MCF 10A (cell line): ENCODE data around the gene ZNF423. TPM values are rescaled to one million over a fixed set of nuclear protein-coding genes. Genes with fewer than 3 reads are reported as not detected.

Experiments used
- BruUV-seq: library from RNA; stranded (reverse); fragments of 400-500 nt; replicated peaks from 2 replicates; lab custom pipeline; 2021; lab: Mats Ljungman, UMichigan
- CTCF ChIA-PET: fragments of 300-600 bp; sonication (Branson Sonifier 250); formaldehyde crosslinking; extraction: SDS; loops from one replicate; lab custom pipeline; 2021; ENCODE audit warnings: antibody characterized with exemption, inconsistent platforms; lab: Yijun Ruan, JAX
- POLR2A ChIA-PET: fragments of 300-600, 350-650 bp; sonication (Branson Sonifier 250); formaldehyde crosslinking; extraction: SDS; loops from one replicate; lab custom pipeline; 2020; ENCODE audit warnings: antibody characterized with exemption, inconsistent platforms; lab: Yijun Ruan, JAX
- DNase-seq: peaks from one replicate; pipeline ENCODE4 v3.0.0-alpha.2; 2018; ENCODE audit not compliant: unreplicated experiment
- H3K27ac Mint-ChIP-seq: one replicate; pipeline ENCODE4 v1.8.0; 2022; ENCODE audit warnings: mild to moderate bottlenecking, low read depth, mixed read lengths; ENCODE audit not compliant: unreplicated experiment
- H3K27me3 Mint-ChIP-seq: one replicate; pipeline ENCODE4 v1.8.0; 2022; ENCODE audit warnings: mixed read lengths; ENCODE audit not compliant: insufficient read depth, unreplicated experiment
- H3K36me3 Mint-ChIP-seq: one replicate; pipeline ENCODE4 v1.8.0; 2022; ENCODE audit warnings: mild to moderate bottlenecking, moderate library complexity, mixed read lengths; ENCODE audit not compliant: insufficient read depth, unreplicated experiment
- H3K4me1 Mint-ChIP-seq: one replicate; pipeline ENCODE4 v1.8.0; 2022; ENCODE audit warnings: mixed read lengths; ENCODE audit not compliant: insufficient read depth, unreplicated experiment
- H3K4me3 Mint-ChIP-seq: one replicate; pipeline ENCODE4 v1.8.0; 2022; ENCODE audit warnings: mild to moderate bottlenecking, moderate library complexity, mixed read lengths; ENCODE audit not compliant: unreplicated experiment
- H3K9me3 Mint-ChIP-seq: one replicate; pipeline ENCODE4 v1.8.0; 2022; ENCODE audit warnings: mixed read lengths; ENCODE audit not compliant: unreplicated experiment
- CTCF ChIP-seq: fragments of 200-600 bp; IDR thresholded peaks from one replicate; pipeline ENCODE4 v1.8.0; 2022; ENCODE audit warnings: antibody characterized with exemption, mild to moderate bottlenecking; ENCODE audit not compliant: unreplicated experiment
- intact Hi-C: fragments of 100-400 bp; cut with micrococcal nuclease; formaldehyde crosslinking; loops from 2 replicates; pipeline ENCODE4 v1.14.1; 2022
- total RNA-seq: library from RNA; stranded (reverse); gene quantifications from 2 replicates; pipeline ENCODE4 v1.2.3, GENCODE V29; 2022

ZNF423 gene
- total RNA-seq, 1 experiment from 2014 or later: not detected

DNA sequence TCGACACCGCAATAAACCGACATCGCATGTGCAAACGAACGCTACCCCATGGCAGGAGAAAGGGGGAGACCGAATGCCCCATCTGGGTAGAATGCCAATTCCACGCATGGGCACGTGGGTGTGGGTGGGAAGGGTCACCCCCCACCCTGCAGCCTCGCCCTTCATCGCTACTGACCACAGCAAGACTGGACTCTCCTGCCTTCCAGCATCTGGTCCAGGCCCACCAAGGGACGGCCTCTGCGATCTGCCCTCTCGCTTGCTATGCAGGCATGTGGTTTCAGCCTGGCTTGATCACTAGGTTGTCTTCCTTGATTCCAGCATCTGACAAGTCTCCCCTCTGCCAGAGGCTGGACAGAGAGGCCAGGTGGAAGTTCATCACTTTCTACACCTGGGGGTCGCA is 323.0 kb downstream of the ZNF423 start:
- no peak for TF ChIP-seq CTCF
- H3K27me3 Mint-ChIP-seq: peaks cover 57% of the 10 kb centered on the region
- no TSS peak for BruUV-seq

GRCh38 chr16:49531931-49532840 is 323.7 kb downstream of the ZNF423 start:
- TF ChIP-seq CTCF: no peak
- H3K36me3 Mint-ChIP-seq: no peaks in the 10 kb centered on the region
- intact Hi-C loops: no loop called here
- POLR2A ChIA-PET: no interaction called here
- H3K27ac Mint-ChIP-seq: no peak overlapping the region
- BruUV-seq: no TSS peak
- H3K4me1 Mint-ChIP-seq: no peaks in the 10 kb centered on the region
- CTCF ChIA-PET: interaction anchor here (0.6 kb wide), 2 partner anchors 38 to 115 kb away, joined by 3 read pairs; no protein-coding TSS in a partner anchor
- no peak overlapping the region for H3K4me3 Mint-ChIP-seq
- no peaks in the 10 kb centered on the region for H3K9me3 Mint-ChIP-seq
- H3K27me3 Mint-ChIP-seq: peaks cover 57% of the 10 kb centered on the region
- no peak for DNase-seq

More for the DNA sequence above, 323.0 kb downstream of the ZNF423 start:
- no peak for DNase-seq
- Mint-ChIP-seq H3K27ac (no peak overlapping the region), H3K4me3 (no peak overlapping the region), H3K9me3 (no peaks in the 10 kb centered on the region), H3K36me3 (no peaks in the 10 kb centered on the region), H3K4me1 (no peaks in the 10 kb centered on the region)
- POLR2A ChIA-PET: no interaction called here
- intact Hi-C loops: no loop called here
- CTCF ChIA-PET: interaction anchor here (0.6 kb wide), 1 partner anchor 372 kb away, joined by 3 read pairs; no protein-coding TSS in a partner anchor

DNA sequence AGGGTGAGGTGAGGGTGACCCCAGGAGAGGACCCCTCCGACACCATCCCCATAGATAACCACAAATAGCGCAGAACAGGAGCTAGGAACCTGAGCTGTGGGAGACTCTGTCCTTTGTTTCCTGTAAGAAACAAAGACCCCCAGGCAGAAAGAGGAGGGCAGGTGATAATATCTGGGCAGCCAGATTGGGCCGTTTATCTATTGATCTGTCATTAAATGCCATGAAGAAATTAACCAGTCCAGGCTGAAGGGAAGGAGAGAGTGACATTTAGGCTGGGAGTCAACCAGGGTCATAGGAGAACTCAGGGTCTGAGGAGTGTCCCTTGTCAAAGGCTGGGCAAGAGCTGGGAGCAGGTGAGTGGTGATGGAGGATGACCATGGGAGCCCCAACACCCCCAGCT is 324.5 kb downstream of the ZNF423 start:
- no TSS peak for BruUV-seq
- ChIA-PET CTCF (interaction anchor here (0.6 kb wide), 2 partner anchors 37 to 115 kb away, joined by 3 read pairs; no protein-coding TSS in a partner anchor), POLR2A (no interaction called here)
- Mint-ChIP-seq H3K36me3 (no peaks in the 10 kb centered on the region), H3K4me1 (no peaks in the 10 kb centered on the region), H3K27me3 (peaks cover 56% of the 10 kb centered on the region), H3K9me3 (no peaks in the 10 kb centered on the region), H3K4me3 (no peak overlapping the region), H3K27ac (no peak overlapping the region)
- no peak for DNase-seq
- TF ChIP-seq CTCF: no peak
- intact Hi-C loops: no loop called here

GRCh38 chr16:49530427-49530970 is 325.4 kb downstream of the ZNF423 start:
- CTCF ChIA-PET: no interaction called here
- POLR2A ChIA-PET: no interaction called here
- H3K4me3 Mint-ChIP-seq: no peak overlapping the region
- no peaks in the 10 kb centered on the region for H3K36me3 Mint-ChIP-seq
- peaks cover 46% of the 10 kb centered on the region for H3K27me3 Mint-ChIP-seq
- no peak for DNase-seq
- H3K9me3 Mint-ChIP-seq: no peaks in the 10 kb centered on the region
- H3K4me1 Mint-ChIP-seq: no peaks in the 10 kb centered on the region
- intact Hi-C loops: no loop called here
- H3K27ac Mint-ChIP-seq: no peak overlapping the region
- BruUV-seq: no TSS peak
- TF ChIP-seq CTCF: no peak
